Activated T-helper 1 cell treated with anti-CD3 and anti-CD28 coated beads, Interleukin-12 subunit alpha, Interleukin-12 subunit beta, Interleukin-2, Interleukin-4 antibody, amounts not matched to agents 30 ng/mL and 10 ng/mL and 1 ng/mL, durations not matched to agents 14 hours and 24 hours and 36 hours (primary cell): ENCODE results near the gene ASAP2. TPM values are rescaled to one million over a fixed set of nuclear protein-coding genes. Genes with fewer than 3 reads are reported as not detected.

Experiments used
- DNase-seq: peaks from one replicate; pipeline ENCODE4 v3.0.0; 2021; ENCODE audit warnings: low spot score
- H3K27ac Mint-ChIP-seq: one replicate; pipeline ENCODE4 v1.8.0; 2021; ENCODE audit warnings: mild to moderate bottlenecking, mixed read lengths
- H3K27me3 Mint-ChIP-seq: one replicate; pipeline ENCODE4 v1.8.0; 2022; ENCODE audit warnings: mild to moderate bottlenecking, moderate library complexity, mixed read lengths; ENCODE audit not compliant: insufficient read depth
- H3K36me3 Mint-ChIP-seq: one replicate; pipeline ENCODE4 v1.8.0; 2021; ENCODE audit warnings: low read depth, mixed read lengths
- H3K4me1 Mint-ChIP-seq: one replicate; pipeline ENCODE4 v1.8.0; 2021; ENCODE audit warnings: low read depth, mixed read lengths
- H3K4me3 Mint-ChIP-seq: one replicate; pipeline ENCODE4 v1.8.0; 2021; ENCODE audit warnings: mild to moderate bottlenecking, moderate library complexity, mixed read lengths
- H3K9me3 Mint-ChIP-seq: one replicate; pipeline ENCODE4 v1.8.0; 2021; ENCODE audit warnings: mixed read lengths
- intact Hi-C: fragments of 100-400 bp; cut with micrococcal nuclease; formaldehyde crosslinking; loops from one replicate; pipeline ENCODE4 v1.15.1; 2024
- total RNA-seq: library from RNA; stranded (reverse); gene quantifications from 2 replicates; pipeline ENCODE4 v1.2.3, GENCODE V29; 2022

Gene ASAP2
- total RNA-seq, 1 donor from 2014 or later = 0.34 TPM

DNA sequence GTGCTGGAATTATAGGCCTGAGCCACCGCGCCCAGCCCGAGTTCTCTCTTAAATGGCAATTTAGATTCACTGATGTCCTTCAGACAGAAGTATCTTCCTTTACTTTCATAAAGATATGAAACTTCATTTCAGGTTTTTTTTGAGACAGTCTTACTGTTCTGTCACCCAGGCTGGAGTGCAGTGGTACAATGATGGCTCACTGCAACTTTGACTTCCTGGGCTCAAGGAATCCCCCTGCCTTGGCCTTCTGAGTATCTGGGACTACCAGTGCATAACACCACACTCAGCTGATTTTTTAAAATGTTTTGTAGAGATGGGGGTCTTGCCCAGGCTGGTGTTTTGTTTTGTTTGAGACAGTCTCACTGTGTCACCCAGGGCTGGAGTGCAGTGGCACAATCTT lies 203.5 kb downstream of the ASAP2 start:
- Mint-ChIP-seq H3K36me3 (peaks cover 36% of the 10 kb centered on the region), H3K27me3 (no peaks in the 10 kb centered on the region), H3K4me1 (peaks cover 10% of the 10 kb centered on the region), H3K9me3 (no peaks in the 10 kb centered on the region), H3K27ac (no peak overlapping the region), H3K4me3 (no peak overlapping the region)
- intact Hi-C loops = no loop called here
- DNase-seq = no peak

DNA sequence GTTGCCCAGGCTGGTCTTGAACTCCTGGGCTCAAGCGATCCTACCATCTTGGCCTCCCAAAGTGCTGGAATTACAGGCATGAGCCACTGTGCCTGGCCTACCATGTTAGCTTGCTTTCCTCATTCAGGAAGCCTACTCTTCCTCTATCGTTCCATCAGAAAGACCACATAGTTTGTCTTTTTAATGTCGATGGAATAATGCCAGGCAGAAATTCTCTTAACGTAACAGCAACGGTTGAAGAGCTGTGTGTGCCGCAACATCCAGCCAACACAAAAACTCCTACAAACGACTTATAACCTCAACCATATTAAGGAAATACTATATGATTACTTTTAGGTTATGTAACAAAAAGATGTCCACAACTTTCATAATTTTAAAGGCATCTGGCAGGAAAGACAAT lies 206.2 kb downstream of the ASAP2 start:
- H3K4me1 Mint-ChIP-seq = peaks cover 28% of the 10 kb centered on the region
- no peaks in the 10 kb centered on the region for H3K27me3 Mint-ChIP-seq
- intact Hi-C loops = no loop called here
- no peak for DNase-seq
- no peak overlapping the region for H3K4me3 Mint-ChIP-seq
- peaks cover 40% of the 10 kb centered on the region for H3K36me3 Mint-ChIP-seq
- H3K27ac Mint-ChIP-seq = no peak overlapping the region
- no peaks in the 10 kb centered on the region for H3K9me3 Mint-ChIP-seq

DNA sequence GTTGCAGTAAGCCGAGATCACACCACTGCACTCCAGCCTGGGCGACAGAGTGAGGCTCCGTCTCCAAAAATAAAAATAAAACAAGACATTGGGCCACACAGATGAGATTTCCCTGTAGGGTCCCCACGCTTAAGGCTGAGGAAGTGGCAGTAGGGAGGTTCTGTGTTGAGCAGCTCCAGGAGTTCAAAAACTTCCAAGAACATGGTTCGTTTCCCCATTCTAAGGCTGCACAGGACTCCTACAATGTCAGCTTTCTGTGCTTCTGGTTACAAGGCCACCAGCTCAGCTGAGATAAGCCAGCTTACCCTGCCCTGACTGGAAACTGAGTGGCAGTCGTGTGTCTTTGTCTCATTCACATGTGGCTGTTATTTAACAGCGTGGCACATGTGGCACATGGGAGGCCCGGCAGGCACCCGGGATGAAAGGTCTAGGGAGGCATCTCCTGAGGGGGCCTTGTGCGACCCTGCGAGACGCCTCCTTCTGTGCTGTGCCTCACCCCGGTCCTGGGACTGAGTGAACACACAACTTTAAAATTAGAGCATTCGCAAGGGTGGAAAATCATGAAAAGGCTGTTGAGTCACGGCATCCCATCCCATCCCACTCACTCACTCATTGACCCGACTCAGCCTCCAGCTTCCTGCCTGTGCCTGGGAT lies 209.0 kb downstream of the ASAP2 start:
- Mint-ChIP-seq H3K4me1 (peaks cover 52% of the 10 kb centered on the region), H3K27me3 (no peaks in the 10 kb centered on the region), H3K27ac (peak overlapping the region; percentile 60), H3K9me3 (no peaks in the 10 kb centered on the region), H3K36me3 (peaks cover 36% of the 10 kb centered on the region), H3K4me3 (no peak overlapping the region)
- intact Hi-C loops = no loop called here
- no peak for DNase-seq

DNA sequence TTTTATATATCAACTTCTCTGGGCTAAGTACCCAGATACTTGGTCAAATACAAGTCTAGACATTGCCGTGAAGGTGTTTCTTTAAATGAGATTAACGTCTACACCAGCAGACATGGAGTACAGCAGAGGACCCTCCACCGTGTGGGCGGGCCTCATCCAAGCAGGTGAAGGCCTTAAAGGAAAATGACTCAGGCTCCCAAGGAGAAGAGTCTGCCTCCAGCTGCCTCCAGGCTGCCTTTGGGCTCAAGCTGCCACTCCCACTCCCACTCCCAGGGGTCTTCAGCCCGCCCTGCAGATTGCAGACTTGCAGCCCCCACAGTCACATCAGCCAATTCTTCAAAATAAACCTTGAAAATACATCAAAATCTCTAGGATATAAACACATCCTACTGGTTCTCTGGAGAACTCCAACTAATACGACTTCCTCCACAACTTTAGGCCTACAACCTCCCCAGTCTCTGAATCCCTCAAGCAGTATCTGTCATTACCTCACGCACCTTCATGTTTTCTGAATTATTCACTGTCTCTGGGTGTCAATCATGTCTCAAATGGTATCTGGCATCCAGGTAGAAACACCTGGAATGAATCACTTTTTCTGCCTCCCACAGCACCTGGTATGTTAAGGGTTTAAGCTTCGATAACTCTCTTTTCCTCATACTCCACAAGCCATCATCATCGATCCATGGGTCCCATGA lies 209.8 kb downstream of the ASAP2 start:
- Mint-ChIP-seq H3K27me3 (no peaks in the 10 kb centered on the region), H3K9me3 (no peaks in the 10 kb centered on the region), H3K36me3 (peaks cover 35% of the 10 kb centered on the region), H3K4me1 (peaks cover 55% of the 10 kb centered on the region), H3K4me3 (no peak overlapping the region), H3K27ac (peak overlapping the region; percentile 60)
- intact Hi-C loops = no loop called here
- no peak for DNase-seq

DNA sequence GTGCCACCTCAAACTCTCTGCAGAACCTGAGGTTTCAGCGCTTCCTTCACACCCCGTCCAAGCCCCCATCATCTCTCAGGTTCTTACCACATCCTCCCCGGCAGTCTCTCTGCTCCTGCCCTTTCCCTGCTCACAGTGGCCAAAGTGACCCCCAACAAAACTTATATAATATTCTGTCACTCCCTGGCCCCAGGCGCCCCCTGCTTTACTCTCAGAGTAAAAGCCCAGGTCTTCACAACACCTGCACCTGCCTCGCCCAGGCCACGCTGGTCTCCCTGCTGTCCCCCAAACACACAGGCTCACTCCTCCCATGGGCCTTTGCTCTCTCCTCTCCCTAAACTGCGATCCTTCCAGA lies 210.3 kb downstream of the ASAP2 start:
- Mint-ChIP-seq H3K9me3 (no peaks in the 10 kb centered on the region), H3K27me3 (no peaks in the 10 kb centered on the region), H3K27ac (peak overlapping the region; percentile 15), H3K4me3 (no peak overlapping the region), H3K36me3 (peaks cover 36% of the 10 kb centered on the region), H3K4me1 (peaks cover 60% of the 10 kb centered on the region)
- DNase-seq = no peak
- intact Hi-C loops = no loop called here

DNA sequence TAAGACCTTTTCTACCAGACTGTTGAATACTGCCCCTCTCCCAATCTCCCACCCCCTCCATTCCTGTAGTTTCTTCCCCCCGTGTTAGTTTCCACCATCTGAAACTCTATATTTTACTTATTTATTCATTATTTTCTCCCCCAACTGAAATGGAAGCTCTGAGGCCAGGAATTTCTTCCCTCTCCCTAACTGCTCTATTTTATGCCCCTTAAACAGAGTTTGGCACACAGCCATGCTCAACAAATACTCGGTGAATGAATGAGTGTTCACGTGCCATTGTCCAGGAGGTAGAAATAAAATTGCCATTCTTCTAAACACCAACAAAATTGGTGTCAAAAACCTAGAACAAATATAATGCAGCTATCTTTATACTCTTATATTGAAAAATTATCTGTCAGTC lies 211.1 kb downstream of the ASAP2 start:
- no peaks in the 10 kb centered on the region for H3K9me3 Mint-ChIP-seq
- intact Hi-C loops = no loop called here
- no peaks in the 10 kb centered on the region for H3K27me3 Mint-ChIP-seq
- H3K4me1 Mint-ChIP-seq = peaks cover 68% of the 10 kb centered on the region
- H3K27ac Mint-ChIP-seq = no peak overlapping the region
- peaks cover 36% of the 10 kb centered on the region for H3K36me3 Mint-ChIP-seq
- H3K4me3 Mint-ChIP-seq = no peak overlapping the region
- no peak for DNase-seq

DNA sequence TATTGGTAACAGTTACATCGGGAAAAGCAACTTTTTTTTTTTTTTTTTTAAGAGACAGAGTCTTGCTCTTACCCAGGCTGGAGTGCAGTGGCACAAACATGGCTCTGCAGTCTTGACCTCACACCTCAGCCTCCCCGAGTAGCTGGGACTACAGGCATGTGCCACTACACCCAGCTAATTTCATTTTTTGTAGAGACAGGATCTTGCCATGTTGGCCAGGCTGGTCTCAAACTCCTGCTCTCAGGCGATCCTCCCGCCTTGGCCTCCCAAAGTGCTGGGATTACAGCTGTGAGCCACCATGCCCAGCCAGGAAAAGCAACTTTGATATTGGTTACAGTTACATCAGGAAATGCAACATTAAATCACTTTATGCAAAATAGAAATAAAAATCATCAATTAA lies 212.1 kb downstream of the ASAP2 start:
- no peak for DNase-seq
- H3K4me3 Mint-ChIP-seq = no peak overlapping the region
- H3K27me3 Mint-ChIP-seq = no peaks in the 10 kb centered on the region
- intact Hi-C loops = no loop called here
- H3K27ac Mint-ChIP-seq = no peak overlapping the region
- H3K9me3 Mint-ChIP-seq = no peaks in the 10 kb centered on the region
- H3K36me3 Mint-ChIP-seq = peaks cover 35% of the 10 kb centered on the region
- peaks cover 67% of the 10 kb centered on the region for H3K4me1 Mint-ChIP-seq

DNA sequence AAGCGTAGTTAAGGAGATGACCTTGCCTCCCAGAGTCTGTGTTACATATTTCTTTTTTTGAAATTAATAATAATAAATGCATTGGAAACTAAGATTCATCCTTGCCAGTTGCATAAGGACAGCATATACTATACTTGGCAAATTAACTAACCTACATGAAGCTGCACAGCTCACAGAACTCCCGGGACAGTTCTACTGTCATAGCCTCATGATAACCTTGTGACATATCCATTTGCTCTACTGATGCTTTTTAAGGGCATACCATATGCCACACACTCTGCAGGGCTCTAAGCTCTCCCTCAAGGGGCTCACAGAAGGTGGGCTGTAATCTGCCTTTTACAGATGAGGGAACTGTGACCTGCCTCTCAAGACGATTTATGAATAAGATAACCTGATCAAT lies 212.9 kb downstream of the ASAP2 start:
- Mint-ChIP-seq H3K36me3 (peaks cover 28% of the 10 kb centered on the region), H3K27ac (no peak overlapping the region)

DNA sequence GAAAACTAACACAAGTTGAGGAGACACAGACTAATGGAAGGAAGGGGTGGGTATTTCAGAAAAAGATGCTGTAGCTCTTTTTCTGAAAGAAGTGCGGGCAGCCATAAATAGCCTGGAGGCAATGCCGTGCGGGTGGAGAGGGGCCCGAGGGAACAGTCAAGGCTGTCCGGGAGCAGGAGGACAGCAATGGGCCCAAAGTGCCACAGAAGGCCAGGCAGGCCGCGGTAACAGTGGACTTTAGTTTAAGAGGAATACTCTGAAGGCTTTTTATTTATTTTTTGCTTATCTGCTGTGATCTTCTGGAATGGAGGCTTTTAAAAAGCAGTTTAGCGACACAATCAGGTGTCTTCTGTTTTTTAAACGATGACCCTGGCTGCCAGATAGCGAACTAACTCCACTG lies 213.9 kb downstream of the ASAP2 start:
- H3K4me1 Mint-ChIP-seq = peaks cover 58% of the 10 kb centered on the region
- DNase-seq = no peak
- H3K27me3 Mint-ChIP-seq = no peaks in the 10 kb centered on the region
- H3K27ac Mint-ChIP-seq = no peak overlapping the region
- H3K9me3 Mint-ChIP-seq = no peaks in the 10 kb centered on the region
- intact Hi-C loops = loop anchor here (5.0 kb wide), 4 partner anchors 278 to 1392 kb away; partner anchors contain the start of genes MBOAT2 and PDIA6
- H3K4me3 Mint-ChIP-seq = peak overlapping the region; percentile 40
- peaks cover 28% of the 10 kb centered on the region for H3K36me3 Mint-ChIP-seq

More for the DNA sequence above, 212.9 kb downstream of the ASAP2 start:
- Mint-ChIP-seq H3K9me3 (no peaks in the 10 kb centered on the region), H3K27me3 (no peaks in the 10 kb centered on the region), H3K4me1 (peaks cover 59% of the 10 kb centered on the region), H3K4me3 (no peak overlapping the region)
- DNase-seq = no peak
- intact Hi-C loops = no loop called here

DNA sequence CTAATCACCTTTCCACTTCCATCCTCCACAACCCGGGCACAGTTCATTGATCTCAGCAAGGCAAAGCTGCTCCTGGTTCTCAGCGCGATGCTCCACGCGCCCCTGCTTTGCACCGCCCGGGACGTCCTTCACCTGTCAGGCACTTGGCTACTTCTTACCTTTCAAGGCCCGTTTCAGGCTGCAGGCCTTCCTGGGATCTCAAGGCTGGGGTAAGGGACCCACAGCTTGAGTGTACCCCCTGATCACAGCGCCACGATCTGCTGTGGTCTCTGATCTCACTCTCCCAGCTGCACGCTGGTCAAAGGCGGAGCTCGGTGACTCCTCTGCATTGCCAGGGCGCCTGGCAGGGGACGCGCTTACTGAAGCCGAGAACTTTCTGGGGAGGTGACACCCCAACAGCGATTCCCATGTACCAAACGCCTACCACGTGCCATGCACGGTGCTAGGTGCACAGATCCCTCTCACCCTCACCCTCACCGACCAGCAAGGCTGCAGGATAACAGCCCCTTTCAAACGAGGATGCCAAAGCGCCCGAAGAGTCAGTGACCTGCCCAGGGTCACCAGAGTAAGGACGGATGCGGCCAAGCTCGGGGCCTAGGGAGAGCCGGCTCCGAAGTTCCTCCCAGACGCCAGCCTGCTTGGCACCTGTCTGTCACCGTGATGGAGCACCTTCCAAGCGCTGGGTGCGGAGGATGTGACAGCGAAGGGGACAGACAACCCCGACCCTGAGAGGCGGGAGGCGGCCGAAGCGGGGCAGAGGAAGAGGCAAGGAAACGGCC lies 215.9 kb downstream of the ASAP2 start:
- peaks cover 17% of the 10 kb centered on the region for H3K36me3 Mint-ChIP-seq
- H3K27me3 Mint-ChIP-seq = no peaks in the 10 kb centered on the region
- peaks cover 40% of the 10 kb centered on the region for H3K4me1 Mint-ChIP-seq
- H3K27ac Mint-ChIP-seq = peak overlapping the region; percentile 92
- peak; percentile 31 for DNase-seq
- intact Hi-C loops = loop anchor here (1.0 to 5.0 kb wide), 18 partner anchors 52 to 1732 kb away; partner anchors contain the start of genes ADAM17, ASAP2, GRHL1 and HPCAL1
- H3K4me3 Mint-ChIP-seq = peak overlapping the region; percentile 92
- no peaks in the 10 kb centered on the region for H3K9me3 Mint-ChIP-seq

DNA sequence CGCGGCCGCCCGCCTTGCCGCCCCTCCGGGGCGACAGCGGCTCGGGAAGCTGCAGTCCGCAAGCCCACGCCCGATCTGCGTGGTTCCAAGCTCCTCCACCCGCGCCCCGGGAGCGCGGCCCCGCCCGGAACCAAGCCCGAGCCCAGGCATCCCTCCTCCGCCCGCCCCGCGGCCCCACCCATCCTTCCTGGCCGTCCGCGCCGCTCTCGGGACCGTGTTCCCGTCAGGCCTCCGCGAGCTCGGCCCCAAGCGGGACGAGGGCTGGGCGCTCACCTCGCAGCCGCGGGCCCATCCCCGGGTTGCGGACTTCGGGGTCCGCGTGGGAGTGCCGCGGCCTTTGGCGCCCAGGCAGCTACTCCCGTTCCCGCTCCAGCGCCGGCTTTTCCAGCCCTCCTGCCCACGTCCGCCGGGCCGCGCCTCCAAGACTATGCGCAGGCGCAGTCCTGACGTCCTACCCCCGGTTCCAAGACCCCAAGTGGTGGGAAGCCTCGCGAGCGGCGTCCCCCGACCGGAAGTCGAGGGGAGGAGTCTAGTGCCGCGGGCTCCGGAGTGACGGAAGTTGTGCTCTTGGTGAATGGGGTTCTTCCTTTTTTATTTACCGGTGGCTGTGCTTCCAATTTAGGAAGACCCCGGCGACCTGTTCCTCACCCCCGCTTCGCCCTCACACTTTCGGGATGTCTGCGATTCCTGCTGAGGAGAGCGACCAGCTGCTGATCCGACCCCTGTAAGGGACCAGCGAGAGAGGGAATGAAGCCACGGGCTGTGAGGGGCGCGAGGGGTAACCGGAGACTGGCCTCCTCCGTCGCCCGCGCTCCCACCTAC lies 216.7 kb downstream of the ASAP2 start, which contains the start of the genes CPSF3 and ITGB1BP1:
Gene CPSF3 (plus strand): TSS at position 555 of the 822 bp plus-strand sequence. CDS start 120 bp downstream, at position 675.
Gene ITGB1BP1 (minus strand): TSS at position 429 of the 822 bp plus-strand sequence. CDS start 4,831 bp downstream, outside the sequence.
- Mint-ChIP-seq H3K36me3 (peaks cover 12% of the 10 kb centered on the region), H3K4me1 (peaks cover 39% of the 10 kb centered on the region), H3K9me3 (no peaks in the 10 kb centered on the region), H3K27ac (peak within 1 kb of the TSS; percentile 92), H3K4me3 (peak within 1 kb of the TSS; percentile 92), H3K27me3 (no peaks in the 10 kb centered on the region)
- DNase-seq = peak; percentile 96
- intact Hi-C loops = loop anchor here (1.0 to 5.0 kb wide), 18 partner anchors 51 to 1731 kb away; partner anchors contain the start of genes ADAM17, ASAP2, GRHL1 and HPCAL1

DNA sequence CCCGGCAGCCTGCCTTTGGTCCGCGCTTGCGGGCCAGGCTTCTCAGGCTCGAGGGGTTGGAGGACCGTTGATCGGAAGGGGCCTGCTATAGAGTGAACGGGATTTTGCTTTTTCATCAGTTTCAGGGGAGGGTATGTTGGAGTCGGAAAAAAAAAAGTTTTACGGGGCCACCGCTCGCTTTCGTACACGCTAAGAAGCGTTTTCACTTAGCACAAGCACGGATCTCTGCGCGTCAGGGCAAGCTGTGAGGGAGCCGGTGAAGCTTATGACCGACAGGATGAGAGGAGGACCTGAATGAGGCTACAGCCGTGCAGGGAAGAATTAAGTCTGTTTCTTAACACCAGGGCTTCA lies 217.3 kb downstream of the ASAP2 start:
- H3K36me3 Mint-ChIP-seq = peaks cover 13% of the 10 kb centered on the region
- intact Hi-C loops = loop anchor here (1.0 to 5.0 kb wide), 18 partner anchors 50 to 1731 kb away; partner anchors contain the start of genes ADAM17, ASAP2, GRHL1 and HPCAL1
- H3K27ac Mint-ChIP-seq = no peak overlapping the region
- peaks cover 37% of the 10 kb centered on the region for H3K4me1 Mint-ChIP-seq
- H3K27me3 Mint-ChIP-seq = no peaks in the 10 kb centered on the region
- no peaks in the 10 kb centered on the region for H3K9me3 Mint-ChIP-seq
- DNase-seq = peak; percentile 22
- H3K4me3 Mint-ChIP-seq = no peak overlapping the region
